ENCODE measurements around the gene MBNL2.

The MBNL2 gene

GRCh38 chr13:97388373-97388772, 166.2 kb downstream of the MBNL2 start:
- DNase-seq: no peak

DNA sequence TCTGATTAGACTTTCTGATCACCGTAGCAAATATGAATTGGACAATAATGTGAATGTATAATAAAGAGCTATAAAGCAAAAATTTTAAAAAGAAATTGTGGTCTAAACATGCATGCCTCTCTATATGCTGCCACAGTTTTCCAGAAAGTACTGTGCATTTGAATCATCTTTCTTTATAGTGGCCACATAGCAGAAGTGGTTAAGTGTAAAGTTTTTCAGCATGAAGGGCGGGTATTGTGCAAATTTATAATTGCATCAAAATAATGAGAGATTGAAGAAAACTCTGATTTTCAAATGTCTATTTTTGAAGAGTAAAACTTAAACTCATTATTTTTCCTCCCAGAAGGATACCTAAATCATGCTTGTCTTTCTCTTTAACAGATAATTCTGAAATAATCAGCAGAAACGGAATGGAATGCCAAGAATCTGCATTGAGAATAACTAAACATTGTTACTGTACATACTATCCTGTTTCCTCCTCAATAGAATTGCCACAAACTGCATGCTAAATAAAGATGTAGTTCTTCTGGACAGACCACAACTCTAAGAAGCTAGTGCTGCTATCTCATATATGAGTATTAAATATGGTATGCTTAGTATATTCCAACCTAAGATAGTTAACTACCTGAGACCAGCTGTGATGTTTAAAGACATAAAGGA, 168.9 kb downstream of the MBNL2 start:
- DNase-seq: no peak

DNA sequence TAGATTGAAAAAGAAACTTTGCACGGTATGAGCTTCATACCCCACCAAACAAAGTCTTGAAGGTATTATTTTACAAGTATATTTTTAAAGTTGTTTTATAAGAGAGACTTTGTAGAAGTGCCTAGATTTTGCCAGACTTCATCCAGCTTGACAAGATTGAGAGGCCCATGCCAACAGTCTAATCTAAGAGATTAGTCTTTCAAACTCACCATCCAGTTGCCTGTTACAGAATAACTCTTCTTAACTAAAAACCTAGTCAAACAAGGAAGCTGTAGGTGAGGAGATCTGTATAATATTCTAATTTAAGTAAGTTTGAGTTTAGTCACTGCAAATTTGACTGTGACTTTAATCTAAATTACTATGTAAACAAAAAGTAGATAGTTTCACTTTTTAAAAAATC, 169.9 kb downstream of the MBNL2 start:
- DNase-seq: no peak

DNA sequence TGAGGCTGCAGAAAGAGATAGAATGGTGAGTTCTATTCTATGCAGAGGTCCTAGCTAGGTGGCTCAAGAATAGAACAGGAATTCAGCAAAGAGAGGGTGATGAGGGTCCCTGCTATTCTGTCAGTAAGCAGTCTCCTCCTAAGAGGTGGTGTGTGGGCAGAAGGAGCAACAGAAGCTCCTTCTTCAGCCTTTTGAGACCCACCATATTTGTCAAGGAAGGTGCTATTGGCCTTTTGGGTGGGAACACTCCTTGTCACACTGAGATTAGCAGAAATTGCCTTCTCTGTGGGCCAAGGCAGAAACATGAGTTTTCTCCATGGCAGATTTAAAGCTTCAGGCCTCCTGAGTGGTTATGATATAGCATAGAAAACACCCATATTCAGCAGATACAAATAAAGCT, 172.4 kb downstream of the MBNL2 start:
- no peak for DNase-seq

DNA sequence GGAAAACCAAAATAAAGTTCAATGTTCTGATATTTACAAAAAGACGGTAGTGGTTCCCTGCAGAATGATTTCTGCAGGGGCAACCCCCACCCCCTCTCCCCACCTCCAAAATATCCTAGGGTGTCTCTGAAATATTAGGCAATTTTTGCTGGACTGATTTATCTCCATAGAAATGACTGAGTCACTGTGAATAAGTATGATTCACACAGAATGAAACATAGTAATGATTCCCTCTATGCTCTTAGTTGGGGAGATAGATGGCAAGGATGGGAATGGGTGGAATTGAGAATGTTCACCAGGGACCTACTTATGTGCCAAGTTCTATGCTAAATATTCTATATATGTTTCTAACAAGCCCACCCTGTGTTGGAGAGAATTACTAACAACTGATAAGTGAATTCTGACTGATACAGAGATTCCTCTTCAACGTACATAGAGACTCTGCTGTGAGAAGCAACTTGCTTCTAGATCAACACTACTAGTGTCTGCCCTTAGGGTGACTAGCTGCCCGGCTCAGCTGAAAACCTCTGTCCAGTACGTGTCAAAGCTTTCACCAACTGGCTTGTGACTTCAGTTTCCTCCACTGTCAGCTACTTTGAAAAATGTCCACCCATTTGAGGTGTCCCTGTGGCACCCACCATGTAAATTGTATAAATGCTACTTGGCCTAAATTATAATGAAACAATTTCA, 173.5 kb downstream of the MBNL2 start:
- DNase-seq: no peak

- no peak for DNase-seq
Observed at GRCh38 chr13:97397267-97397666, 175.1 kb downstream of the MBNL2 start.

- no peak for DNase-seq
Observed at GRCh38 chr13:97401421-97401820, 179.3 kb downstream of the MBNL2 start.

- no peak for DNase-seq
Observed at GRCh38 chr13:97403893-97404750, 182.0 kb downstream of the MBNL2 start.

- no peak for DNase-seq
Observed at GRCh38 chr13:97407540-97407939, 185.4 kb downstream of the MBNL2 start.

- no peak for DNase-seq
Observed at GRCh38 chr13:97408938-97409337, 186.8 kb downstream of the MBNL2 start.

DNA sequence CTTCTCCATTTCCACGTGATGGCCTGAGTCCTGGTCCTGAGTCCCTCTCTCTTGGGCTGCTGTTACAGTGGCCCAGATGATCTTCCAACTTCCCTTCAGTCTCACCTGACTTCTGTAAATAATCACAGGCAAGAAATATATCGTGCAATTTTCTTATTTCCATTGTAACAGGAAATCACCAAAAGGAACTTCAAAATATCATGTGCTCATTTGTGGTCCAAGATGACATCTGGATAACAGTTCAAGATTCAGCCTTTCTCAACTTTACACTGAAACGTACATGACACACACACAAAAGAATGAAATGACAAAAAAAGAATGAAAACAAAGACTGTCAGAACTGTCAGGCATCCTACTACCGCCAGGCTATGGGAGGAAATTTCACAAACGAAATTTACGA, 189.9 kb downstream of the MBNL2 start:
- no peak for DNase-seq

GRCh38 chr13:97413694-97414093, 191.6 kb downstream of the MBNL2 start:
- no peak for DNase-seq

- DNase-seq: no peak
Observed at GRCh38 chr13:97414392-97414791, 192.3 kb downstream of the MBNL2 start.

GRCh38 chr13:97417698-97418097, 195.6 kb downstream of the MBNL2 start:
- DNase-seq: no peak

GRCh38 chr13:97422118-97423054, 200.3 kb downstream of the MBNL2 start:
- no peak for DNase-seq

DNA sequence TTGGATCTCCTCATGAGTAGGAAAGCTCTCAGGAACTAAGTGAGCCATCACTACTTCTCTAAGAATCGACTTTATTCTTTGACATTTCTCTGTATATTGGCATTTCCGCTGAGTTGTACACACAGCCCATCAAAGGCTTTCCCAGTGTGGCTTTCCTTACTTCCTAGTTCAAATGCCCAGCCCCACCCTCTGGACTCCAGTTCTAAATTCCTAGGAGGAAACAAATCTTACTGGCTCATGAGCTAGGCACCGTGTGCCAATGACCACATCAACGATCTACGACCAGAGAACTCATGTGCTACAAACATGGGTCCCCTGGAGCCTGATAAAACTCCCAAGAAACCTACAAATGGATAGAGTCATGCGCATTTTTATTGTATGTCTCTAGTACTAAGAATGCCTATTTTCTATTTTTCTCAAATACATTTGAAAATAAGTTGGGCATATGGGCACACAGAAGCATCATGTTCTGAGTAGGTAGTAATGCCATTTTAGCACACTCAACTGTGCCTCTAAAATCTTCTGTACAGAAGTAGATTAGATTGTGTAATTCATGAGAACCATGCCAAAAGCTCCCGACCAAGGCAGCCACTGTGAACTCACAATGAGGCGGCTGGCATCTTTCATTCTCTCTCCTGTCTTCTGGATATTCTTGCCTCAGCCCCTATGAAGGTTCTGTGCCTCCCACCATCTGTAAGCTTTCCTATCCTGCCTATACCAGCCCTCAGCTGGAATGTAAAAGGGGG, 201.3 kb downstream of the MBNL2 start:
- no peak for DNase-seq

DNA sequence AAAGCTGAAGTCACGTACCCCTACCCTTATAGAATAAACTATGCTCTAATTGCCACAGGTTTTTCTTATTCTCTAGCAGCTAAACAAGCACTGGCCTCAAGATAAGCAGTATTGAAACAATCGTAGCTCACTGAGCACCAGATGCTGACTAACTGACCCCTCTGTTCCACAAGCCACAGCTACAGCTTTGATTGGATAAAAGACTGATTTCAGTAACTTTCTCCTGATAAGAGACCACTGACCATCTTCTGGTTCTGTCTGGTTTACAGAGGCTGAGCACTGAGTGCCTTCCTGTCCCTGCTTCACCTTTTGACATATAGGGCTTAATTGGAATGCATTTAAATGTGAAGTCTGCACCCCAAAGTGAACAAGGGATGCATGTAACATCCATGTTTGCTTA, 203.5 kb downstream of the MBNL2 start:
- no peak for DNase-seq

DNA sequence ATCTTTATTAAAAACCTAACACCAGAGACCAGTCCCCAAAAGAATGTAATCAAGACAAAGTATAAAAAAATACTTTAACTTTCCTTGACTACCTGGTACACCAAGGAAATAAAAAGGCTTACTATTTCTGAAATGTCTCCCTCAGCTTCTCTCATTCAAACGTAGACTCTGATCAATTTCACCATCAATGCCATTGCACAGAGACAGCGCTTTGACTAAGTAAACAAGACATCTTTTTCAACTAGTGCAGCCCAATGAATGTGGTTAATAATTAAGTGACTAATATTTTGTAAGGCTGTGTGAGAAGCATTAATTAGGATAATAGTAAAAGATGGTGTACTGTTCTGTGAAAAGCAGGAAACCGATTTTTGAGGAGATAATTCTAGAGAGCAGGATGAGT, 204.6 kb downstream of the MBNL2 start:
- DNase-seq: no peak

DNA sequence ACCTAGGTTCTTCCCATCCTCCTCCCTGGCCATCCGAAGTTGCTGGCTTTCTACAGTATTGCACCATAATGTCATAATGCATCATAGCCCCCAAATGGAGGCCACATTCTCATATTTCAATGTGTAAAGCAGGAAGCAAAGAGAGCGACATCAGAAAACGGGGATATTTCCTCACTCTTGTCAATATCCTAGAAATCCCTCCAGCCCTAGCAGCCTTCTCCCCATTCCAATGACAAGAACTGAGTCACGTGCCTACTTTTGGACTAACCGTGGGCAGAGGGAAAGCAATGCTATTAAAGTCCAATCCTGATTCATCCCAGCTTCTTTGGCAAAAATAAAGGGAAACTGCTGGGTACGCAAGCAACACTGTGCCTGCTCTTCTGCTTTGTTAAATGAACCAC, 207.5 kb downstream of the MBNL2 start:
- no peak for DNase-seq

DNA sequence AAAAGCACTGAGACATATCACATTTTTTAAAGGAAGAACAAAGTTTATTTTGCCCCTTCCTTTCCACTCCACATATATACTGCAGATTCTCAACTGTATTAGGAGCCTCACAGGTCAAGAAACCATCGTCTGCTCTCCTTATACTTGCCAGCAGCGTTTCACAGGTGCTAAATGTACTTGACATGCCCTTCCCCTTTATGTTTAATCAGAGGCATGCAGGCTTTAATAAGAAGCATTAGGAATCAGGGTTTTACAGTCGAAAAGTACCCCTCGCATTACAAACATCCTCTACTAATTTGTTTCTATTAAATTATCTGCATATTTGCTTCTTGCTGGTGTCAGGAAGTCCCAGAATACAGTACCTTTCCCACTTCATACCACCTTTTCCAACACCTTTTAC, 208.2 kb downstream of the MBNL2 start:
- DNase-seq: no peak

GRCh38 chr13:97431171-97431764, 209.1 kb downstream of the MBNL2 start:
- DNase-seq: no peak

All from AML-193 (cell line).